Testis (tissue), 2 donors: ENCODE measurements around the gene UGT1A10.

Experiments
- CTCF ChIP-seq, 3 experiments: fragments of 450-650 bp in 2 of 3; fragments of 200-600 bp in 1 of 3; sonication (generic) in 1 of 3; IDR thresholded peaks; one replicate each; pipeline ENCODE4 v1.5.1; 2016 to 2019; ENCODE audit warnings: antibody characterized with exemption in 3 of 3, mild to moderate bottlenecking in 2 of 3, moderate library complexity in 1 of 3
- POLR2A ChIP-seq: fragments of 450-650 bp; IDR thresholded peaks from one replicate; pipeline ENCODE4 v1.6.1; 2017; ENCODE audit warnings: antibody characterized with exemption, mild to moderate bottlenecking, moderate library complexity

- TF ChIP-seq POLR2A (no peak), CTCF (IDR thresholded peaks at IDR 0.05) (no peak)
Measured at GRCh38 chr2:233705911-233706506, 69.8 kb downstream of the UGT1A10 start.
